ENCODE measurements around the gene KLHL5.

DNA sequence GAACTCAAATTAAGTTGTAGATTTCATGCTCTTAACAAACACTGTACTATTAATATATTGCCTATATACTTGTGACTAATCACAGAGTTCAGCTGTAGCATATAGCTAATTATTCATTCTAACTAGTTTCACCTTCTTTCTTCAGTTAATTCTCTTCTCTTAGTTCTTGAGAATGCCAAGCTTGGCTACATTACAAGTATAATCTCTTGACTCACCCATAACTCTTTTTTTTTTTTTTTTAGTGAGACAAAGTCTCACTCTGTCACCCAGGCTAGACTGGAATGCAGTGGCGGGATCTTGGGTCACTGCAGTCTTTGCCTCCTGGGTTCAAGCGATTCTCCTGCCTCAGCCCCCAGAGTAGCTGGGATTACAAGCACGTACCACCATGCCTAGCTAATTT lies 5.4 kb downstream of the KLHL5 start:
- TF ChIP-seq, protein P1, sequence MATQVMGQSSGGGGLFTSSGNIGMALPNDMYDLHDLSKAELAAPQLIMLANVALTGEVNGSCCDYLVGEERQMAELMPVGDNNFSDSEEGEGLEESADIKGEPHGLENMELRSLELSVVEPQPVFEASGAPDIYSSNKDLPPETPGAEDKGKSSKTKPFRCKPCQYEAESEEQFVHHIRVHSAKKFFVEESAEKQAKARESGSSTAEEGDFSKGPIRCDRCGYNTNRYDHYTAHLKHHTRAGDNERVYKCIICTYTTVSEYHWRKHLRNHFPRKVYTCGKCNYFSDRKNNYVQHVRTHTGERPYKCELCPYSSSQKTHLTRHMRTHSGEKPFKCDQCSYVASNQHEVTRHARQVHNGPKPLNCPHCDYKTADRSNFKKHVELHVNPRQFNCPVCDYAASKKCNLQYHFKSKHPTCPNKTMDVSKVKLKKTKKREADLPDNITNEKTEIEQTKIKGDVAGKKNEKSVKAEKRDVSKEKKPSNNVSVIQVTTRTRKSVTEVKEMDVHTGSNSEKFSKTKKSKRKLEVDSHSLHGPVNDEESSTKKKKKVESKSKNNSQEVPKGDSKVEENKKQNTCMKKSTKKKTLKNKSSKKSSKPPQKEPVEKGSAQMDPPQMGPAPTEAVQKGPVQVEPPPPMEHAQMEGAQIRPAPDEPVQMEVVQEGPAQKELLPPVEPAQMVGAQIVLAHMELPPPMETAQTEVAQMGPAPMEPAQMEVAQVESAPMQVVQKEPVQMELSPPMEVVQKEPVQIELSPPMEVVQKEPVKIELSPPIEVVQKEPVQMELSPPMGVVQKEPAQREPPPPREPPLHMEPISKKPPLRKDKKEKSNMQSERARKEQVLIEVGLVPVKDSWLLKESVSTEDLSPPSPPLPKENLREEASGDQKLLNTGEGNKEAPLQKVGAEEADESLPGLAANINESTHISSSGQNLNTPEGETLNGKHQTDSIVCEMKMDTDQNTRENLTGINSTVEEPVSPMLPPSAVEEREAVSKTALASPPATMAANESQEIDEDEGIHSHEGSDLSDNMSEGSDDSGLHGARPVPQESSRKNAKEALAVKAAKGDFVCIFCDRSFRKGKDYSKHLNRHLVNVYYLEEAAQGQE (IDR thresholded peaks at IDR 0.05; ENCODE audit: insufficient read depth in 1 of 2, low read depth in 2 of 2, low read length in 1 of 2): no peak
- TF ChIP-seq, protein P2, sequence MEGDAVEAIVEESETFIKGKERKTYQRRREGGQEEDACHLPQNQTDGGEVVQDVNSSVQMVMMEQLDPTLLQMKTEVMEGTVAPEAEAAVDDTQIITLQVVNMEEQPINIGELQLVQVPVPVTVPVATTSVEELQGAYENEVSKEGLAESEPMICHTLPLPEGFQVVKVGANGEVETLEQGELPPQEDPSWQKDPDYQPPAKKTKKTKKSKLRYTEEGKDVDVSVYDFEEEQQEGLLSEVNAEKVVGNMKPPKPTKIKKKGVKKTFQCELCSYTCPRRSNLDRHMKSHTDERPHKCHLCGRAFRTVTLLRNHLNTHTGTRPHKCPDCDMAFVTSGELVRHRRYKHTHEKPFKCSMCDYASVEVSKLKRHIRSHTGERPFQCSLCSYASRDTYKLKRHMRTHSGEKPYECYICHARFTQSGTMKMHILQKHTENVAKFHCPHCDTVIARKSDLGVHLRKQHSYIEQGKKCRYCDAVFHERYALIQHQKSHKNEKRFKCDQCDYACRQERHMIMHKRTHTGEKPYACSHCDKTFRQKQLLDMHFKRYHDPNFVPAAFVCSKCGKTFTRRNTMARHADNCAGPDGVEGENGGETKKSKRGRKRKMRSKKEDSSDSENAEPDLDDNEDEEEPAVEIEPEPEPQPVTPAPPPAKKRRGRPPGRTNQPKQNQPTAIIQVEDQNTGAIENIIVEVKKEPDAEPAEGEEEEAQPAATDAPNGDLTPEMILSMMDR (IDR thresholded peaks at IDR 0.05): no peak
- TF ChIP-seq SIN3A (IDR thresholded peaks at IDR 0.05; ENCODE audit: borderline replicate concordance, insufficient read depth, low read depth, low read length): no peak
- TF ChIP-seq POLR2AphosphoS5 (IDR thresholded peaks at IDR 0.05; ENCODE audit: low read depth, low read length): no peak

Measured in Panc1 (cell line).